Upper lobe of right lung (tissue), 1 donor: ENCODE measurements around the gene GCM1. TPM values are rescaled to one million over a fixed set of nuclear protein-coding genes. Genes with fewer than 3 reads are reported as not detected.

Source experiments
- ATAC-seq: fragments of 200-7000 bp; cut with Tn5 transposase; one replicate; pipeline ENCODE4 v1.9.1; 2020; ENCODE audit warnings: mild to moderate bottlenecking, moderate library complexity
- DNase-seq: peaks from one replicate; pipeline ENCODE4 v3.0.0-alpha.2; 2020
- H3K27ac ChIP-seq: fragments of 200-600 bp; one replicate; pipeline ENCODE4 v1.8.0; 2022
- H3K27me3 ChIP-seq: fragments of 200-600 bp; one replicate; pipeline ENCODE4 v1.8.0; 2022; ENCODE audit warnings: mild to moderate bottlenecking
- H3K36me3 ChIP-seq: fragments of 200-600 bp; one replicate; pipeline ENCODE4 v1.8.0; 2022
- H3K4me1 ChIP-seq: fragments of 200-600 bp; one replicate; pipeline ENCODE4 v1.8.0; 2022
- H3K4me3 ChIP-seq: fragments of 200-600 bp; one replicate; pipeline ENCODE4 v1.8.0; 2022; ENCODE audit warnings: mild to moderate bottlenecking
- H3K9me3 ChIP-seq: fragments of 200-600 bp; one replicate; pipeline ENCODE4 v1.8.0; 2022
- CTCF ChIP-seq: fragments of 200-600 bp; IDR thresholded peaks from one replicate; pipeline ENCODE4 v1.8.0; 2022; ENCODE audit warnings: antibody characterized with exemption
- intact Hi-C: fragments of 100-400 bp; cut with DNase I; formaldehyde crosslinking; loops from one replicate; pipeline ENCODE4 v1.11.0; 2022
- total RNA-seq: library from RNA; stranded (reverse); fragmentation: NEBNext Ultra II Directional; extraction: Animal tissue kit (Norgen Biotek cat#: 25700); gene quantifications from one replicate; pipeline ENCODE4 v1.2.1, GENCODE V29; 2021
- donor health status: DM: no; HTN: yes; CAD: no; lungs with severe emphysema.

GCM1 gene
- total RNA-seq, 1 donor from 2014 or later: not detected

DNA sequence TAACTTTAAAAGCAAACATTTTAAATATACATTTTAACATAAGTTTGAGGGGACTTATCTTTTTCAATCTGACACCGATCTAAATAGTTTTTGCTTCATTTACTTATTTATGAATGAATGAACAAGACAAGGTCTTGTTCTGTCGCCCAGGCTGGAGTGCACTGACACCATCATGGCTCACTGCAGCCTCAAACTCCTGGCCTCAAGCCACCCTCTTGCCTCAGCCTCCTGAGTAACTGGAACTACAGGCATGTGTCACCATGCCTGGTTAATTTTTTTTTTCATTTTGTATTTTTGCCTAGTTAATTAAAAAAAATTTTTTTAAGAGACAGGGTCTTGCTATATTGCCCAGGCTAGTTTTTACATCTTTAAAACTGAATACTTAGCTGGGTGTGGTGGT, 58.1 kb downstream of the GCM1 start:
- Histone ChIP-seq H3K36me3 (peaks cover 97% of the 10 kb centered on the region), H3K9me3 (no peaks in the 10 kb centered on the region), H3K4me3 (no peak overlapping the region), H3K27me3 (no peaks in the 10 kb centered on the region), H3K4me1 (no peaks in the 10 kb centered on the region), H3K27ac (no peak overlapping the region)
- TF ChIP-seq CTCF: no peak
- DNase-seq (no peak), ATAC-seq (no peak)
- intact Hi-C loops: no loop called here

DNA sequence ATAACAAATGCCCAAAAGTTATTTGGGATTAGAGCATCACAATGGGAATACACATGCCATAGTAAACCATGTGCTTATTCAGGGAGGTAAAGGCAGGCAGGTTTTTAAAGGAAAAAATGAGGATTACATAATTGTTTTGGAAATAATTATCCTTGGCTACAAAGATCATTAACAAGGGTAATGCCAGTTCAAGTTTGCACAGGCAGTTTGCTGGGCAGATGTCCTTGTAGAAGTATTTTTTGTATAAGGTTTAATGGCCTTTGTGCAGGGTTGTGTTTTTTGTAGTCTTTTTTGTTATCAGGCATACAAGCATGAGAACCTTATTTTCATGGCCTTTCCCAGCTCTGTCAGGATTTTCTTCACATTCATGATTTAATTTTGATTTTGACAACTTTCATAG, 58.7 kb downstream of the GCM1 start:
- no peak for ATAC-seq
- Histone ChIP-seq H3K4me3 (no peak overlapping the region), H3K36me3 (peaks cover 97% of the 10 kb centered on the region), H3K9me3 (no peaks in the 10 kb centered on the region), H3K4me1 (no peaks in the 10 kb centered on the region), H3K27ac (no peak overlapping the region), H3K27me3 (no peaks in the 10 kb centered on the region)
- DNase-seq: no peak
- no peak for TF ChIP-seq CTCF
- intact Hi-C loops: no loop called here

- no peaks in the 10 kb centered on the region for H3K4me1 ChIP-seq
- H3K27me3 ChIP-seq: no peaks in the 10 kb centered on the region
- intact Hi-C loops: no loop called here
- no peak overlapping the region for H3K27ac ChIP-seq
- H3K9me3 ChIP-seq: no peaks in the 10 kb centered on the region
- TF ChIP-seq CTCF: no peak
- DNase-seq: no peak
- no peak overlapping the region for H3K4me3 ChIP-seq
- peaks cover 97% of the 10 kb centered on the region for H3K36me3 ChIP-seq
- ATAC-seq: no peak
These were observed 62.3 kb downstream of the GCM1 start for GRCh38 chr6:53086302-53086701.

DNA sequence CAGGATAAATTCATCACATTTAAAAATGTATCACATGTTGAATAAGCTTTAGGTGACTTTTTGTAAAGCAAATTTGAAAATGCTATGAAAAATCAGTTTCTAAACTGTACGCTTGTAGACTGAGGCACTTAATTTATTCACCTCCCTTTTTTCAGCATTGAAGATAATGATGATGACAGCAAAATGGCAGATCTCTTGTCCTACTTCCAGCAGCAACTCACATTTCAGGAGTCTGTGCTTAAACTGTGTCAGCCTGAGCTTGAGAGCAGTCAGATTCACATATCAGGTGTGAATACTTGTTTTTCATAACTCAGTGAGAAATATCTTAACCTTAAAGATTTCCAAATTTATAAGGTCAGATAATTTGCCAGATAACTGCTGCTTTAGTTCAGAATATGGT, 67.8 kb downstream of the GCM1 start:
- ATAC-seq: no peak
- no peak for DNase-seq
- Histone ChIP-seq H3K4me1 (no peaks in the 10 kb centered on the region), H3K27ac (no peak overlapping the region), H3K9me3 (no peaks in the 10 kb centered on the region), H3K4me3 (no peak overlapping the region), H3K27me3 (no peaks in the 10 kb centered on the region), H3K36me3 (peaks cover 100% of the 10 kb centered on the region)
- intact Hi-C loops: no loop called here
- TF ChIP-seq CTCF: no peak

Other genes starting within 250 kb of the GCM1 start
- not detected for gene GSTA3, start 239.1 kb downstream of the GCM1 start, total RNA-seq
- 72.4 TPM for gene GSTA4, start 153.6 kb downstream of the GCM1 start, total RNA-seq
- gene CILK1, start 87.0 kb downstream of the GCM1 start, total RNA-seq: 14.4 TPM
- 101 TPM for gene FBXO9, start 83.4 kb downstream of the GCM1 start, total RNA-seq
- 80.4 TPM for gene ELOVL5, start 200.1 kb upstream of the GCM1 start, total RNA-seq